ENCODE measurements around the gene NF2. TPM values are rescaled to one million over a fixed set of nuclear protein-coding genes. Genes with fewer than 3 reads are reported as not detected.

The NF2 gene
- total RNA-seq, 1 donor from 2014 or later: 67.9 TPM

GRCh38 chr22:29702931-29703501 lies 99.6 kb downstream of the NF2 start:
- TF ChIP-seq CTCF (IDR thresholded peaks at IDR 0.05): no peak
- no peaks in the 10 kb centered on the region for H3K9me3 Mint-ChIP-seq (ENCODE audit: unreplicated experiment)
- peaks cover 2% of the 10 kb centered on the region for H3K36me3 Mint-ChIP-seq (ENCODE audit: unreplicated experiment)
- H3K4me1 Mint-ChIP-seq (ENCODE audit: unreplicated experiment): peaks cover 2% of the 10 kb centered on the region
- DNase-seq (ENCODE audit: extremely low spot score, unreplicated experiment): no peak
- H3K27me3 Mint-ChIP-seq (ENCODE audit: unreplicated experiment): peaks cover 18% of the 10 kb centered on the region
- no peak overlapping the region for H3K27ac Mint-ChIP-seq (ENCODE audit: unreplicated experiment)
- no peak overlapping the region for H3K4me3 Mint-ChIP-seq (ENCODE audit: unreplicated experiment)

- no peak for DNase-seq (ENCODE audit: extremely low spot score, unreplicated experiment)
- no peak overlapping the region for H3K27ac Mint-ChIP-seq (ENCODE audit: unreplicated experiment)
- TF ChIP-seq CTCF (IDR thresholded peaks at IDR 0.05): no peak
- H3K4me1 Mint-ChIP-seq (ENCODE audit: unreplicated experiment): peaks cover 2% of the 10 kb centered on the region
- no peaks in the 10 kb centered on the region for H3K9me3 Mint-ChIP-seq (ENCODE audit: unreplicated experiment)
- no peak overlapping the region for H3K4me3 Mint-ChIP-seq (ENCODE audit: unreplicated experiment)
- peaks cover 18% of the 10 kb centered on the region for H3K27me3 Mint-ChIP-seq (ENCODE audit: unreplicated experiment)
- no peaks in the 10 kb centered on the region for H3K36me3 Mint-ChIP-seq (ENCODE audit: unreplicated experiment)
Measured at GRCh38 chr22:29703569-29704195, 100.2 kb downstream of the NF2 start.

DNA sequence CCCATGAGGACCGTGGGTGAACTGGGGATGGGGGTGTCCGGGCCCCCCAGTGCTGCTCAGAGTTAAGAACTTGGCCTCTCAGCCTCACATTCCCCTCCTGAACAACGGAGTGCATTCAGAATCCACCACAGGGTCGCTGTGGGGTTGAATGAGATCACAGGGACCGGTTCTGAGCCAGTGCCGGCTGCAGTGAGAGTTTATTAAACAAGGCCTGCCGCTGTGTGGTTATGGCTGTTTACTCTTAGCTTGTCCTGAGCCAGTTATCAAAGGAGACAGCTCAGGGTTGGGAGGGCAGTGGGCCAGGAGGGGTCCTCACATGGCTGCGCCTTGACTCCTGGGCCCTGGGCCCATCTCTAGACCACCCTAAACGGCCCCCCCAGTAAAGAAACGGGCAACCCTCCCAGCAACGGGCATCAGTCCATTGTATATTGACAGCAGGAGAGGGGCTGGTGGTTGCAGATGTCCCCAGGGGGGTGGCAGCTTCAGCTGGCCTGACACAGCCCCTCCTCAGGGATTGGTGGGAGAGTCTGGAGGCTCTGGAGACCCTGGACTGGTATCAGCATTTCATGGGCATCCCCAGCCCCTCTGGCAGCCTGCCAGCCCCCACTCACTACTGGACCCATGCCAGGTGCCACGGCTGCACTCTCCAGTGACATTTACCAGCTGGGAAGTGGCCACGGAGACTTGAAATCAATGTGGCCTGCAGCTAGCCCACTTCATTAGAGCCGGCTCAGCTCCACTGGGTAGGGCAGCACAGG lies 101.3 kb downstream of the NF2 start:
- H3K27me3 Mint-ChIP-seq (ENCODE audit: unreplicated experiment): peaks cover 18% of the 10 kb centered on the region
- peaks cover 2% of the 10 kb centered on the region for H3K4me1 Mint-ChIP-seq (ENCODE audit: unreplicated experiment)
- H3K4me3 Mint-ChIP-seq (ENCODE audit: unreplicated experiment): no peak overlapping the region
- no peak for TF ChIP-seq CTCF (IDR thresholded peaks at IDR 0.05)
- no peaks in the 10 kb centered on the region for H3K9me3 Mint-ChIP-seq (ENCODE audit: unreplicated experiment)
- no peak overlapping the region for H3K27ac Mint-ChIP-seq (ENCODE audit: unreplicated experiment)
- H3K36me3 Mint-ChIP-seq (ENCODE audit: unreplicated experiment): no peaks in the 10 kb centered on the region
- no peak for DNase-seq (ENCODE audit: extremely low spot score, unreplicated experiment)

GRCh38 chr22:29705651-29706050 lies 102.2 kb downstream of the NF2 start:
- DNase-seq (ENCODE audit: extremely low spot score, unreplicated experiment): no peak
- H3K4me3 Mint-ChIP-seq (ENCODE audit: unreplicated experiment): no peak overlapping the region
- no peak overlapping the region for H3K27ac Mint-ChIP-seq (ENCODE audit: unreplicated experiment)
- H3K27me3 Mint-ChIP-seq (ENCODE audit: unreplicated experiment): peaks cover 18% of the 10 kb centered on the region
- no peaks in the 10 kb centered on the region for H3K9me3 Mint-ChIP-seq (ENCODE audit: unreplicated experiment)
- no peak for TF ChIP-seq CTCF (IDR thresholded peaks at IDR 0.05)
- H3K36me3 Mint-ChIP-seq (ENCODE audit: unreplicated experiment): no peaks in the 10 kb centered on the region
- H3K4me1 Mint-ChIP-seq (ENCODE audit: unreplicated experiment): peaks cover 2% of the 10 kb centered on the region

DNA sequence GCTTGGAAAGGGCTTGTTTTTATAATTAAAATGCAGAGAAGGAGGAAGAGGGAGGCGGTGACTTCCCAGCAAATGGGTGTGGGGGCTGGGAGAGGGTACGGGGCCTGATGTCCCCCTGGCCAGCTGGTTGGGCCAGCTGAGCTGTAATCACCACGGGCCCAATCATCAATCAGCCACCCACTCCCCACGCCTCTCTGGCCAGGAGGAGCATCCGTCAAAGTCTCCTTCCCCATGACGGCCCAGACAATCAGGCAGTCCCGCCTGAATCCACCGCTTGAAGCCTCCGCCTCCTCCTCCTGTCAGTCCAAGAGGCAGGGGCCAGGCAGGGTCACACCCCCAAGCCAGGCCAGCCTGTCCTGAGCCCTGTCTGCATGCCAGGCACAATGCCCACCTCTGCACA lies 103.1 kb downstream of the NF2 start:
- no peaks in the 10 kb centered on the region for H3K9me3 Mint-ChIP-seq (ENCODE audit: unreplicated experiment)
- H3K27me3 Mint-ChIP-seq (ENCODE audit: unreplicated experiment): peaks cover 18% of the 10 kb centered on the region
- no peaks in the 10 kb centered on the region for H3K36me3 Mint-ChIP-seq (ENCODE audit: unreplicated experiment)

More for the DNA sequence above, 103.1 kb downstream of the NF2 start:
- no peak overlapping the region for H3K27ac Mint-ChIP-seq (ENCODE audit: unreplicated experiment)
- H3K4me3 Mint-ChIP-seq (ENCODE audit: unreplicated experiment): no peak overlapping the region
- TF ChIP-seq CTCF (IDR thresholded peaks at IDR 0.05): no peak
- no peak for DNase-seq (ENCODE audit: extremely low spot score, unreplicated experiment)
- peaks cover 2% of the 10 kb centered on the region for H3K4me1 Mint-ChIP-seq (ENCODE audit: unreplicated experiment)
